Measurements from ENCODE around the gene CCDC158. TPM values are rescaled to one million over a fixed set of nuclear protein-coding genes. Genes with fewer than 3 reads are reported as not detected.

CCDC158 gene
- total and polyA plus RNA-seq, 2 donors (not counting 3 experiments of a cell fraction or from before 2014, with no cell fraction given) = not detected

DNA sequence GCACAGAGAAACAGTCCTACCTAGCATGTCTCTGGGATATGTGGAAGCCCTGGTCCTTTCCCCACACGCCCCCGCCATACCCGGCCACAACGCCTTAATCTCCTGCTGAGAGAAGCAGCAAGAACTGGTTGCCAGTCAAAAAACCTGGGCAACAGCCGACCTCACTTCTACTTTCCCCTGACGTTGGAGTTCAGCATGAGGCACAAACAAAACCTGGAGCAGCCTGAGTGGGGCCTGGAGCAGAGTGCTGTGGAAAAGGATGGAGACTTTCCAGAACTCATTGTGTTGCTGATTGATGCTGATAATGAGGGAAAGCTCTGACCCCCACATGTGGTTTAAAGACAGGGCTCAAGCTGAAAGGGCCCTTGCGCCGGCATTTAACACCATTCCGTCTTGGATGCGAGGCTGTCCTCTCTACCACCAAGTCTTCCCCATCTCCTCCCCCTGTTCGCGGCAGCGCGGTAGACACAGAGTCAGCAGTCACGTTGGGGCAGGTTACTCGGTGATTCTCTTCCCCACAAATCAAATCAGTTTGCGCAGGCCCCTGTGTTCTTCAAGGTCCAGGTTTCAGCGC is 666 bp downstream of the CCDC158 start:
- ChIA-PET CTCF (interaction anchor here (1.0 to 1.5 kb wide), 2 partner anchors 85 to 240 kb away, joined by 4 to 6 read pairs; no protein-coding TSS in a partner anchor), POLR2A (no interaction called here)
- H3K9ac ChIP-seq (replicated peaks; ENCODE audit: extremely low read depth, insufficient read depth, low read length) = no peak overlapping the region
- H4K20me1 ChIP-seq (replicated peaks; ENCODE audit: control insufficient read depth, extremely low read depth, insufficient read depth, low read length) = no peaks in the 10 kb centered on the region
- no peak overlapping the region for H2AFZ ChIP-seq (ENCODE audit: low read depth, low read length)
- no peaks in the 10 kb centered on the region for H3K9me3 ChIP-seq (replicated peaks; ENCODE audit: control insufficient read depth, insufficient read depth, low read length)
- H3K27me3 ChIP-seq (ENCODE audit: control insufficient read depth in 2 of 2, insufficient read depth in 2 of 2, low read length in 2 of 2) = peaks cover 19 to 25% of the 10 kb centered on the region in 2 experiments
- TF ChIP-seq MAX (IDR thresholded peaks at IDR 0.05; ENCODE audit: insufficient read depth, insufficient read length) (no peak), EZH2 (IDR thresholded peaks at IDR 0.05; ENCODE audit: borderline replicate concordance, low read depth, low read length, severe bottlenecking) (no peak), JUN (IDR thresholded peaks at IDR 0.05; ENCODE audit: borderline replicate concordance, insufficient read depth, insufficient read length, low read depth) (no peak), POLR2A (IDR thresholded peaks at IDR 0.05; ENCODE audit: low read depth, low read length) (no peak), POLR2AphosphoS5 (IDR thresholded peaks at IDR 0.05; ENCODE audit: insufficient read depth, low read depth, low read length) (no peak), MYC (IDR thresholded peaks at IDR 0.05; ENCODE audit: low read depth, low read length) (no peak), CTCF (IDR thresholded peaks at IDR 0.05; ENCODE audit: extremely low read depth in 1 of 2, insufficient read depth in 1 of 2, low read depth in 1 of 2, low read length in 2 of 2) (no peak), FOS (IDR thresholded peaks at IDR 0.05; ENCODE audit: borderline replicate concordance, insufficient read depth, low read length) (no peak), GATA2 (IDR thresholded peaks at IDR 0.05; ENCODE audit: insufficient read depth, insufficient read length, low read depth, low read length) (no peak)
- no peak overlapping the region for H3K4me3 ChIP-seq (replicated peaks in 1 of 3; ENCODE audit: insufficient read depth in 1 of 3, low read depth in 1 of 3, low read length in 3 of 3)
- DNase-seq (ENCODE audit: low read depth, low spot score) (no peak), FAIRE-seq (peak; percentile 50)
- H3K79me2 ChIP-seq (ENCODE audit: control insufficient read depth, insufficient read depth, low read length) = no peaks in the 10 kb centered on the region
- dilution Hi-C loops (cut with MboI; ENCODE audit: extremely low pct_ligation_motif_present, low sequenced_read_pairs) = no loop called here
- peaks cover 2% of the 10 kb centered on the region for H3K4me1 ChIP-seq (ENCODE audit: control insufficient read depth, extremely low read depth, insufficient read depth, low read length)
- no peak overlapping the region for H3K27ac ChIP-seq (ENCODE audit: insufficient read depth, low read depth, low read length)
- H3K9me1 ChIP-seq (replicated peaks; ENCODE audit: control insufficient read depth, extremely low read depth, insufficient read depth, low read length) = no peaks in the 10 kb centered on the region
- intact Hi-C loops (cut with micrococcal nuclease) = no loop called here
- H3K4me2 ChIP-seq (ENCODE audit: insufficient read depth, low read length) = no peak overlapping the region
- no peaks in the 10 kb centered on the region for H3K36me3 ChIP-seq (ENCODE audit: control insufficient read depth in 2 of 2, extremely low read depth in 1 of 2, insufficient read depth in 2 of 2, low read length in 2 of 2)
- BruUV-seq (replicated peaks) = no TSS peak

Data from endothelial cell of umbilical vein (primary cell).